Measurements from ENCODE around the gene SPATA19.
"Not testable (repeated sequence)": the region's sequence is repeated elsewhere in the genome, so short reads cannot be mapped to it uniquely, and the experiment has no call there.

Gene SPATA19, protein sequence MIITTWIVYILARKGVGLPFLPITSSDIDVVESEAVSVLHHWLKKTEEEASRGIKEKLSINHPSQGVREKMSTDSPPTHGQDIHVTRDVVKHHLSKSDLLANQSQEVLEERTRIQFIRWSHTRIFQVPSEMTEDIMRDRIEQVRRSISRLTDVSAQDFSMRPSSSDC

DNA sequence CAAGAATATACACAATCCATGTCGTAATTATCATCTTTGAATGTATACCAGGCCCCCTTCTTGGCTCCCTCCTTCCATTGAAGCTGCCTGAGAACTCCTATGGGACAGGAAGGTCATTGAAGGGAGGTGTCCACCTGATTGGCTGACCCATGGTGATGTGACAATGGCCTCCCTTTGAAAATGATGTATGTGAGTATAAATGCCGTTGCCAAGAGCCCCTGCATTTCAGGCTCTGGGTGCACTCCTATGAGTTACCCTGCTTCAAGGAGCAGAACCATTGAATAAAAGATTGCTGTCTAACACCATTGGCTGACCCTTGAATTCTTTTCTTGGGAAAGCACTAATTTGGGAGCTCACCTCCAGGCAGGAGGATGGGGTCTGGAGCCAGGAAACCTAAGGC is at the start of gene SPATA19:
TSS of gene SPATA19 (minus strand) at position 101 of the 400 bp plus-strand sequence. CDS start at position 34, 67 bp downstream.
- no peak for DNase-seq (ENCODE audit: low read depth)

DNA sequence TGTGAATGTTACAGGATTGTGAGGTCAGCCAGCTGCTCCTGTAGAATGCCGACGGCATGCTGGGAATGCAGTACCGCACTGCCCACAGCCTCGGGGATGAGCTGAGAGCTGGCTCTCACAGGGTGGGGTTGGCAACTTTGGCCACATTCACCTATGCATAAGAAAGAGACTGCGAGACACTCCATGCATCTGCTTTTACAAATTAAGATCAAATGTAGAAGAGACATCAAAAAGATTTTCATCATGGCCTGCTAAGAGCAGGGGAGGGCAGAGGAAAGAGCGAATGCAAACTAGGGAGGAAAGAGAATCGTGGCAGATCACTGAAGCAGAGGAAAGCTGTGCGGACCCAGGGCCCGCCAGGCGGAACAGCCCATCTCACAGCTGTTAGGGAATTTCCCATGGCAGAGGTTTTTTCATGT is 49.8 kb upstream of the SPATA19 start:
- no peak for DNase-seq (ENCODE audit: low read depth)

DNA sequence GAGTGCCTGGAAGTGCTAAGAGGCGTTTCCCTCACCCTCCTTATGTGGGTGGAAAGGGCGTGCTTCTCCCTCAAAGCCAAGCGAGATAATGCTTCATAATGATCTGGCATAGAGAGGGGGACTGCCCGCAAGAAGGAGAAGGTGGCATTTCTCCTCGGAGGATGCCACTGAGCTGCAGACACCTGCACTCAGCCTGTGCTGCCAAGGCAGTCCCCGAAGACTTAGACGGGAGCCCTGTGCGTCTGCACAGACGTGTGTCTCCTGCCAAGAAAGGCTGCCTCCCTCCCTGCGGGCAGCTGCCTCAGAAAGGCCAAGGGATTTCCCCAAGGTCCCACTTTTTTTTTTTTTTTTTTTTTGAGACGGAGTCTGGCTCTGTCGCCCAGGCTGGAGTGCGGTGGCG is 48.1 kb upstream of the SPATA19 start:
- no peak for DNase-seq (ENCODE audit: low read depth)

DNA sequence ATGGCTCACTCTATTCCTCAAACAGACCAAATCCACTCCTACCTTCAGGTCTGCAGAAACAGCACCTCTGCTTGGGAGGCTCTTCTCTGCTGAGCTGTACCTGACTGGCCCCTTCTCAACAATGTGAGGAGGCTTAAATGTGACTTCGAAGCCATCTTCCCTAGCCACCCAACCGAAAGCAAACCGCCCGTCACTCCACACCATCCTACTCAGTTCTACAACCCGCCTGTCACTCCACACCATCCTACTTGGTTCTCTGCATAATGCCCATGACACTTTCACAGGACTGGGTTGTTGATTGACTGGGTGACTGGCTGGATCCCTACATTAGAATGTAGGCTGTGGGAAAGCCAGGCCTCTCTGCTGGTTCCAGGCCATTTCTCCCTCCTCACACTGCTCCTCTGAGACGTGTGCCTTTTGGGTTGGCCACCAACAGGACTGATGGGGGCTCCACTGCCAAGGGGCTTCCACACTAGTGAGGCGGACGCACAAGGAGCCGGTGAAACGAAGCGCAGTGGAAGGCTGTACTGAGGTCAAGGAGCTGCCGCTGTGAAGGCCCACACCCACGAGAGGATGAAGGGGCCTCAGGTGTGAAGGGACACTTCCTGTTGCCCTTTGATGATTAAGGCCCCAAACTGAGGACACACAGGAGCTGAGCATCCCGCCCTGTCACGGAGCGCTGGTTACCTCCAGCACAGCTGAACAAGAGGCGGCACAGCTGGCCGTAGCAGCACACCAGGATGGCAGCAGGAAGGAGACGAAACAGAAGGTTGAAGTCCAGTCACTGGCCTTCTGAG is 47.5 kb upstream of the SPATA19 start:
- DNase-seq (ENCODE audit: low read depth), result no peak

DNA sequence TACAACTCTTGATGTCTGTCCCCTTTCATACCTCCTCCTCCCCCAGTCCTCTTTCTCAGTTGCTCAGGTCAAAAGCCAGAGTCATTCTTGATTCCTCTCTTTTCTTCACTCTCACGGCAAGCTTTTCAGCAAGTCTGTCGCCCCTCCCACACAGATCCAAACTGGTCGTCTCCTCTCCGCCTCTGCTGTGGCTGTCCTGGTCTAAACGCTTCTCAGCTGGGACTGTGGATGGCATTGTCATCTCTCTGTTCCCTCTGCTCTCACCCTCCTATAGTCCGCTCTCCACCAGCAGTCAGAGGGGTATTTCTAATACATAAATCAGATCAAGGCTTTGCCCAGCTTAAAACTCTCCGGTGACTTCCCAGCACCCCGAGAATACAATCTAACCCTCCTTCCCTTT is 46.8 kb upstream of the SPATA19 start:
- DNase-seq (ENCODE audit: low read depth), result no peak

DNA sequence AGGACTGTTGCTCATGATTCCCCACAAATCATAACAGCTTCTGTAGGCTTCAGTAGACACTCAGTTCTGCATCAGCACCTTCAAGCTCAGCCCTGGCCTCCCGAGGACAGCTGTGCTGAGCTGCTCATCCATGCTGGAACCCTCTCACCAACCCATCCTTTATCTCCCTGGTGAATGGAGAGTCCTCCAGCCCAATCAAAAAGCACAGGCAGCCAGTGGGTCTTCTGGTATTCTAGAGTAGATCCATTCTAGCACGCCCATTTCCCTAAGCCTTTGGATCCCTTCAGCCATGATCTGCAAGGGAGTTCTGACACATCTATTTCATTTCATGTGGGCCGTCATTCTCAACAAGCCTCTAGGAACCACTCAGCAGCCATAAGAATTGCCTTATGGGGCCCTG is 44.6 kb upstream of the SPATA19 start:
- no peak for DNase-seq (ENCODE audit: low read depth)

DNA sequence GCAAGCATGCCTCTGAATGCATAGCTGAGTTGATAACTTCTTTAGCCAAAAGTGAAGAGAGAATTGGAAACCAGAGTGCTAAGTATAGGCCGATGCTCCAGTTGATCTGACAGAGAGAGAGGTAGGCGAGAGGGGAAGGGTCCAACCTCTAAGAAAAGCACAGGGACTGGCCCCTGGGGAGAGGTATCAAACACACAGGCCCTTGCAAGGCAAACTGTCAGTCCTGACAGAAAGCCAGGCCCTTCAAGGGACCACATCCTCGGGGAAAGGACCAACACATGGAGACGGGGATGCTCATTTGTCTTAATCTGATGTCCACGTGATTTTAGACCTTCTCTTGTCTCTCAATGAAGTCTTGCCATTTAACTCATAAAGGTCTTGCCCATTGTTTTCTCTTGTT is 43.9 kb upstream of the SPATA19 start:
- DNase-seq (ENCODE audit: low read depth), result no peak

DNA sequence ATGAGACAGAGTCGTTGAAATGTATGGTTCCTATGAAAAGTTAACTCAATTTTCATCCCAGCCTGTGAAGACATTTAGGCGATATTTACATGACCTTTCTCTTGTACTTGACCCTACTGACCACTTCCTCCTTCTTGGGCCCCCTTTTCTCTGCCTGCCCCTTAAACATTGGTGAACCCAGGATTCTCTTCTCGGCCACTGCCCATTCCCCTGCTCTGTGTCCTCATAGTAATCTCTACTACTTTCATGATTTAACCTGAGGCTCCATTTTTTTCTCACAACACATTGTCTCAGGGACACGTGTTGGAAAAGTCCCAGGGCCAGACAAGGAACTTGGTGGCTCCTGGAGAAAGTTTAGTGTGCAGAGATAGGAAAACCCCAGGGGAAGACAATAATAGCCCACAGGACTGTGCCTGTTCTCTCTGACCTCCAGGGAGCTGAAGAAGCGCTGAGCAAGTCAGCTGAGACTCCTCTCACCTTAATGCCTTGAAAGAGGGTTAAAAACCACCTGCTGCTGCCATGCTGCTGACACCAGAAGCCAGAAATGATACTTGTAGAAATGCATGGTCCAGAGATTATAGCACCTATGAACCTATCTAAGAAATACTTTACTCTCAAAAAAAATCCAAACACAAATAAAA is 42.5 kb upstream of the SPATA19 start:
- DNase-seq (ENCODE audit: low read depth), result no peak

DNA sequence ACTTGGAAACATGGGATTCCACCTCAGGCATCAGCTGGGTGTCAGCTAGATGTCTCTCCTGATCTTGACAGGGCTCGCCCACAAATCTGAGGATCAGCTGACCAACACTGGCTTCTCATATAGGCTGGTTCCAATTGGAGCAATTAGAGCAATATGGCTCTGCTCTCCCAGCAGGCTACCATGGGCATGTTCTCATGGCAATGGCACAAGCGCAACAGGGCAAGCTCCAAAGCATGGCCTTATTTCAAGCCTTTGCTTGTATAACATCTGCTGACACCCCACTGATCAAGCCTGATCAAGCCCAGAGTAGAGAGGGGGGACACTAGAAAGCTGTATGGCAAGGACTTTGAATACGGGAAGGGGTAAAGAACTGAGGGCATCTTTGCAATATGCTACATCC is 40.7 kb upstream of the SPATA19 start:
- DNase-seq (ENCODE audit: low read depth), result no peak

DNA sequence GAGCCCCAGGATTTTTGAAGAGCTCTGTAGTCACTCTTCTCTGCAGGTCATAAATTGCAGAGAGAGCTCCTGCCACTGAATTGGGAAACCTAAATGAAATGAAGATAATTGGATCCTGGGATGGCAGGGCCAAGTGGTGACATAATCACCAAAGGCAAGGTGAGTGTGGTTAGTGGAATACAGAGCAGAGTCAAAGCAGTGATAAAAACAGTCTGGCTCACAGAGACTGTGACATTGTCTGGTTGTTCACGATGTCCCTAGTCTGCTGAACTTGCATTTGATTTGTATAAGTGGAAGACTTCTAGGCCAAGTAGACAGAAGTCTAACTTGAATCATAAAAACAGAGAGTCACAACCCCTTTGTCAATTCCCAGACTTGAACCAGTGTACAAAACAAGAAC is 26.8 kb upstream of the SPATA19 start:
- DNase-seq (ENCODE audit: low read depth), result no peak

GRCh38 chr11:133867456-133867855 is 22.1 kb upstream of the SPATA19 start:
- no peak for DNase-seq (ENCODE audit: low read depth)

DNA sequence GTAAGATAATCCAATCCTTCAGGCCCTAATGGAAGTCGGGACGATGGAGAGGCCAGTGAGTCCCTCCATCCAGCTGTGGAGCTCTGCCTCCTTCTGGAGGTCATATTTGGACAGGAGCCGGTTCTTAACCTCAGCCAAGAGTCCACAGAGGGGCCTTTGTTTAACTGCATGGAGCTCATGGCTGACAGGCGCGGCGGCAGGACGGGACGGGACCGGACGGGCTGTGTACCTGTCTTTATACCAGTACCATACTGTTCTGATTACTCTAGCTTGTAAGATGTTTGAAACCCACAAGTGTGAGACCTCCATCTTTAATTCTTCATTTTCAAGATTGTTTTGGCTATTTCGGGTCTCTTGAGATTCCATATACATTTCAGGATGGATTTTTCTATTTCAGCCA is 20.2 kb upstream of the SPATA19 start:
- no peak for DNase-seq (ENCODE audit: low read depth)

- no peak for DNase-seq (ENCODE audit: low read depth)
These were observed 19.4 kb upstream of the SPATA19 start for GRCh38 chr11:133864756-133865155.

DNA sequence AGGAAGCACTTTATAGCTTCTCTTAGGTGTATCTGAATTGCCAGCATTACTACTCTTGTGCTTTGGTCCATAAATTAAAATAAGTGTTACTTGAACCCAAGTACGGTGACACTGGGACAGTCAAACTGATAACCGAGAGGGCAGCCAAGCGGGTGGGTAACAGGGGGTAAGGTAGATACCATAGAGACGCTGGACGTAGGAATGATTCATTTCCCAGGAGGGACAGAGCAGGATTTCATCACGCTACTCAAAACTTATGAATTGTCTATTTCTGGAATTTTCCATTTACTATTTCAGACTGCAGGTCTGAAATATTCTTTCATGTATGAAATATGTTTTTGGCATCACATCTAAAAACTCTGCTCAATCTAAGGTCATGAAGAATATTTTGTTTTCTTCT is 14.8 kb upstream of the SPATA19 start:
- DNase-seq (ENCODE audit: low read depth), result no peak

DNA sequence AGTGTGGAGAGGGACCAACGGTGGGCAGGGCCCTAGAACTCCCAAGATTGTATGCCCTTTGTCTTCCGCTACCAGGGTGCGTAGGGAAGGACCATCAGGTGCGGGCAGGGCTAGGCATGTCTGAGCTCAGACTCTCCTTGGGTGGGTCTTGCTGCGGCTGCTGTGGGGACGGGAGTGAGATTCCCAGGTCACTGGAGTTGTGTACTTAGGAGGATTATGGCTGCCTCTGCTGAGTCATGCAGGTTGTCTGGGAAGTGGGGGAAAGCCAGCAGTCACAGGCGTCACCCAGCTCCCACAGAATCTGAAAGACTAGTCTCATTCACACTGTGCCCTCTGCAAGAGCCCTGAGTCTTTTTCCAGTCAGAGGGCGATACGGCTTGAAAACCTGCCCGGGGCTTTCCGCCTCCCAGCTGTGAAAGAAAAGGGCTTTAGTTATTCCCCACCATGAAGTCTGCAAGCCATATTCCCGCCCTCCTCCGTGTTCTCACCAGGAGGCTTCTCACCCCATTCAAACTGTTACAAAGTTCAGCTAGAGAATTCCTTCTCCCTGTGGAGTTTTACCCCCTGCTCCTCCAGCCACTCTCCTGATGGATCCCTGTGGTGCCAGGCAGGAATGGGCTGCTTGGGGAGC is 9.1 kb upstream of the SPATA19 start:
- DNase-seq (ENCODE audit: low read depth), result not testable (repeated sequence)

GRCh38 chr11:133844217-133844616 is 1.1 kb downstream of the SPATA19 start:
- DNase-seq (ENCODE audit: low read depth), result no peak

GRCh38 chr11:133843454-133843987 is 1.8 kb downstream of the SPATA19 start:
- DNase-seq (ENCODE audit: low read depth), result no peak

GRCh38 chr11:133842730-133843129 is 2.6 kb downstream of the SPATA19 start:
- no peak for DNase-seq (ENCODE audit: low read depth)

- DNase-seq (ENCODE audit: low read depth), result no peak
These were observed 3.3 kb downstream of the SPATA19 start for GRCh38 chr11:133842053-133842452.

- DNase-seq (ENCODE audit: low read depth), result no peak
These were observed 3.9 kb downstream of the SPATA19 start for GRCh38 chr11:133841279-133842043.

- DNase-seq (ENCODE audit: low read depth), result no peak
These were observed 4.8 kb downstream of the SPATA19 start for GRCh38 chr11:133840479-133840941.

Data from activated T-cell treated with anti-CD3 and anti-CD28 coated beads for 48 hours (primary cell).